Endothelial cell of umbilical vein (primary cell): ENCODE measurements around the gene ADSL. TPM values are rescaled to one million over a fixed set of nuclear protein-coding genes. Genes with fewer than 3 reads are reported as not detected.

Experiments used
- BruUV-seq: library from RNA; stranded (reverse); fragments of 400-500 nt; replicated peaks from 2 replicates; lab custom pipeline; 2021; lab: Mats Ljungman, UMichigan
- CTCF ChIA-PET: fragments of 300-600, 350-600 bp; sonication (Branson Sonifier 250); formaldehyde crosslinking; loops from one replicate; lab custom pipeline; 2021; ENCODE audit warnings: antibody characterized with exemption, inconsistent platforms; lab: Charles Lee
- POLR2A ChIA-PET: fragments of 300-600, 350-600 bp; sonication (Branson Sonifier 250); formaldehyde crosslinking; loops from one replicate; lab custom pipeline; 2021; ENCODE audit warnings: antibody characterized with exemption, inconsistent platforms; lab: Charles Lee
- DNase-seq: peaks from one replicate; pipeline ENCODE4 v3.0.0-alpha.2; 2011; ENCODE audit warnings: low read depth, low spot score
- FAIRE-seq: peaks from 2 replicates; lab custom pipeline; 2011; peaks lifted over from hg19 to GRCh38; lab: Jason Lieb, UNC
- H2AFZ ChIP-seq: 2 replicates; pipeline ENCODE4 v1.6.0; 2012; ENCODE audit warnings: low read depth, low read length, control low read depth, inconsistent platforms
- H3K27ac ChIP-seq: 2 replicates; pipeline ENCODE4 v1.5.1; 2011; ENCODE audit warnings: low read depth, mild to moderate bottlenecking, control low read depth, low read length, moderate library complexity; ENCODE audit not compliant: insufficient read depth
- H3K27me3 ChIP-seq, 2 experiments: 2 replicates each; pipeline versions ENCODE4 v1.6.0 to v1.6.1; 2011; ENCODE audit warnings: low read length in 2 of 2, mixed read lengths in 1 of 2; ENCODE audit not compliant: control insufficient read depth in 2 of 2, insufficient read depth in 2 of 2
- H3K36me3 ChIP-seq, 2 experiments: 2 replicates in 1 of 2; 3 replicates in 1 of 2; pipeline ENCODE4 v1.5.1; 2011; ENCODE audit warnings: low read length in 2 of 2, mild to moderate bottlenecking in 1 of 2, moderate library complexity in 1 of 2; ENCODE audit not compliant: control insufficient read depth in 2 of 2, insufficient read depth in 2 of 2; ENCODE audit errors: extremely low read depth in 1 of 2
- H3K4me1 ChIP-seq: 3 replicates; pipeline ENCODE4 v1.5.1; 2011; ENCODE audit warnings: mild to moderate bottlenecking, low read length; ENCODE audit not compliant: control insufficient read depth, insufficient read depth; ENCODE audit errors: extremely low read depth
- H3K4me2 ChIP-seq: 2 replicates; pipeline ENCODE4 v1.6.1; 2011; ENCODE audit warnings: low read length, control low read depth, mixed read lengths; ENCODE audit not compliant: insufficient read depth
- H3K4me3 ChIP-seq, 3 experiments: fragments of 200-600 bp in 1 of 3; sonication (generic), shearing (Covaris generic) in 1 of 3; replicated peaks in 1 of 3; 2 replicates each; pipeline ENCODE4 v1.5.1; 2011 to 2016; ENCODE audit warnings: control low read depth in 3 of 3, low read length in 3 of 3, mild to moderate bottlenecking in 2 of 3, inconsistent platforms in 1 of 3, low read depth in 1 of 3, moderate library complexity in 1 of 3; ENCODE audit not compliant: insufficient read depth in 1 of 3
- H3K79me2 ChIP-seq: 2 replicates; pipeline ENCODE4 v1.6.0; 2012; ENCODE audit warnings: low read length, inconsistent platforms; ENCODE audit not compliant: control insufficient read depth, insufficient read depth
- H3K9ac ChIP-seq: replicated peaks from 2 replicates; pipeline ENCODE3; 2011; ENCODE audit warnings: low read length, control low read depth; ENCODE audit not compliant: insufficient read depth; ENCODE audit errors: extremely low read depth
- H3K9me1 ChIP-seq: replicated peaks from 3 replicates; pipeline ENCODE4 v1.6.0; 2011; ENCODE audit warnings: mild to moderate bottlenecking, low read length; ENCODE audit not compliant: control insufficient read depth, insufficient read depth; ENCODE audit errors: extremely low read depth
- H3K9me3 ChIP-seq: replicated peaks from 2 replicates; pipeline ENCODE4 v1.5.1; 2012; ENCODE audit warnings: low read length, inconsistent platforms; ENCODE audit not compliant: control insufficient read depth, insufficient read depth
- H4K20me1 ChIP-seq: replicated peaks from 2 replicates; pipeline ENCODE3; 2011; ENCODE audit warnings: mild to moderate bottlenecking, low read length; ENCODE audit not compliant: control insufficient read depth, insufficient read depth; ENCODE audit errors: extremely low read depth
- EZH2 ChIP-seq: IDR thresholded peaks from 2 replicates; pipeline ENCODE4 v1.6.1; 2012; ENCODE audit warnings: borderline replicate concordance, low read depth, mild to moderate bottlenecking, moderate library complexity, low read length, inconsistent platforms; ENCODE audit not compliant: severe bottlenecking
- FOS ChIP-seq: IDR thresholded peaks from 2 replicates; pipeline ENCODE4 v1.6.1; 2011; ENCODE audit warnings: mild to moderate bottlenecking, low read length, moderate library complexity, borderline replicate concordance; ENCODE audit not compliant: insufficient read depth
- GATA2 ChIP-seq: IDR thresholded peaks from 2 replicates; pipeline ENCODE4 v1.7.0; 2011; ENCODE audit warnings: low read depth, mild to moderate bottlenecking, moderate library complexity, mixed read lengths, low read length; ENCODE audit not compliant: insufficient read length, insufficient read depth
- JUN ChIP-seq: IDR thresholded peaks from 2 replicates; pipeline ENCODE4 v1.6.1; 2011; ENCODE audit warnings: borderline replicate concordance, low read depth; ENCODE audit not compliant: insufficient read length, insufficient read depth
- MYC ChIP-seq: IDR thresholded peaks from one replicate; pipeline ENCODE4 v1.6.1; 2011; ENCODE audit warnings: mild to moderate bottlenecking, low read depth, low read length
- POLR2A ChIP-seq: IDR thresholded peaks from 2 replicates; pipeline ENCODE4 v1.6.1; 2012; ENCODE audit warnings: low read depth, mild to moderate bottlenecking, control low read depth, low read length
- POLR2AphosphoS5 ChIP-seq: IDR thresholded peaks from 2 replicates; pipeline ENCODE4 v1.6.1; 2012; ENCODE audit warnings: low read depth, mild to moderate bottlenecking, control low read depth, low read length, moderate library complexity; ENCODE audit not compliant: insufficient read depth
- dilution Hi-C: fragments of 300-500 bp; cut with MboI; formaldehyde crosslinking; loops from one replicate; pipeline ENCODE4 v1.15.0; 2019; ENCODE audit warnings: low sequenced_read_pairs; ENCODE audit not compliant: extremely low pct_ligation_motif_present
- intact Hi-C: fragments of 100-400 bp; cut with micrococcal nuclease; formaldehyde crosslinking; loops from one replicate; pipeline ENCODE4 v1.10.0; 2022
- polyA plus RNA-seq, 4 experiments: library from polyadenylated mRNA; depleted of rRNA in 3 of 4; stranded (reverse) in 3 of 4; unstranded in 1 of 4; fragments of >200 nt; gene quantifications; 2 replicates each; pipeline versions ENCODE4 v1.2.1 to v1.2.3, GENCODE V29; 2011 to 2012; ENCODE audit warnings: missing spikeins in 1 of 4
- total RNA-seq: library from RNA; stranded (reverse); gene quantifications from 2 replicates; pipeline ENCODE4 v1.2.3, GENCODE V29; 2021
- TF ChIP-seq, protein P1 (sequence below), 2 donors: IDR thresholded peaks; 1 replicate in 1 of 2; 2 replicates in 1 of 2; pipeline ENCODE4 v1.5.1; 2011; ENCODE audit warnings: low read length in 2 of 2, mild to moderate bottlenecking in 2 of 2, moderate library complexity in 2 of 2, control low read depth in 1 of 2, inconsistent platforms in 1 of 2, low read depth in 1 of 2; ENCODE audit not compliant: insufficient read depth in 1 of 2; ENCODE audit errors: extremely low read depth in 1 of 2
- TF ChIP-seq, protein P2 (sequence below): IDR thresholded peaks from 2 replicates; pipeline ENCODE4 v1.6.1; 2011; ENCODE audit not compliant: insufficient read depth, insufficient read length

The ADSL gene
- total and polyA plus RNA-seq, 2 donors (not counting 3 experiments of a cell fraction or from before 2014, with no cell fraction given): 103 to 141 TPM

- peaks cover 4% of the 10 kb centered on the region for H3K79me2 ChIP-seq
- H3K4me3 ChIP-seq: no peak overlapping the region
- peaks cover 4 to 23% of the 10 kb centered on the region in 2 experiments for H3K36me3 ChIP-seq
- no peak overlapping the region for H3K27ac ChIP-seq
- H2AFZ ChIP-seq: no peak overlapping the region
- no peak for FAIRE-seq
- dilution Hi-C loops: no loop called here
- CTCF ChIA-PET: no interaction called here
- intact Hi-C loops: no loop called here
- H3K4me2 ChIP-seq: no peak overlapping the region
- H3K9ac ChIP-seq: no peak overlapping the region
- H3K9me3 ChIP-seq: no peaks in the 10 kb centered on the region
- DNase-seq: no peak
- no peaks in the 10 kb centered on the region for H4K20me1 ChIP-seq
- no peaks in the 10 kb centered on the region for H3K27me3 ChIP-seq
- H3K4me1 ChIP-seq: peaks cover 12% of the 10 kb centered on the region
- POLR2A ChIA-PET: no interaction called here
- no peaks in the 10 kb centered on the region for H3K9me1 ChIP-seq
- TF ChIP-seq JUN (no peak), MYC (no peak), GATA2 (peak; percentile 68)
- TF ChIP-seq, protein P1, sequence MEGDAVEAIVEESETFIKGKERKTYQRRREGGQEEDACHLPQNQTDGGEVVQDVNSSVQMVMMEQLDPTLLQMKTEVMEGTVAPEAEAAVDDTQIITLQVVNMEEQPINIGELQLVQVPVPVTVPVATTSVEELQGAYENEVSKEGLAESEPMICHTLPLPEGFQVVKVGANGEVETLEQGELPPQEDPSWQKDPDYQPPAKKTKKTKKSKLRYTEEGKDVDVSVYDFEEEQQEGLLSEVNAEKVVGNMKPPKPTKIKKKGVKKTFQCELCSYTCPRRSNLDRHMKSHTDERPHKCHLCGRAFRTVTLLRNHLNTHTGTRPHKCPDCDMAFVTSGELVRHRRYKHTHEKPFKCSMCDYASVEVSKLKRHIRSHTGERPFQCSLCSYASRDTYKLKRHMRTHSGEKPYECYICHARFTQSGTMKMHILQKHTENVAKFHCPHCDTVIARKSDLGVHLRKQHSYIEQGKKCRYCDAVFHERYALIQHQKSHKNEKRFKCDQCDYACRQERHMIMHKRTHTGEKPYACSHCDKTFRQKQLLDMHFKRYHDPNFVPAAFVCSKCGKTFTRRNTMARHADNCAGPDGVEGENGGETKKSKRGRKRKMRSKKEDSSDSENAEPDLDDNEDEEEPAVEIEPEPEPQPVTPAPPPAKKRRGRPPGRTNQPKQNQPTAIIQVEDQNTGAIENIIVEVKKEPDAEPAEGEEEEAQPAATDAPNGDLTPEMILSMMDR (IDR thresholded peaks at IDR 0.05; ENCODE audit: extremely low read depth in 1 of 2, insufficient read depth in 1 of 2, low read depth in 1 of 2, low read length in 2 of 2): no peak
- BruUV-seq: no TSS peak
Observed at GRCh38 chr22:40401532-40401931, 55.2 kb downstream of the ADSL start.

DNA sequence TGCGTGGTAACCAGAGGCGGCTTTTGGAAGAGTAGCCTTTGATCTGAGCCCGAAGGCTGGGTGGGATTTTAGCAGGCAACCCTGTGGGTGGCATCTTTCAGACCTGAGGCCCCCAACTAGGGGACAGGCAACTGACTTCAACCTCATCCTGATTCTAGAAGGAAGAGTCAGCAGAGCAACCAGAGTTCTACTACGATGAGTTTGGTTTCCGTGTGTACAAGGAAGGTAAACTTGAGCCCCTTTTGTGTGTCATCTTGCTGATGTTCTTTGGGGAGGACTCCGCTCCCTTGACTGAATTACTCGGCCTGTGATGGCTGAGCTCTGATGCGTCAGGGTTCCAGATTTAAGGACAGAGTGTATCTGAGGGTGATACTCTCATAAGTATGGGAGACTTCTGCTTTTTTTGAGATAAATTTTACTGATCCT lies 55.7 kb downstream of the ADSL start:
- TF ChIP-seq, protein P2, sequence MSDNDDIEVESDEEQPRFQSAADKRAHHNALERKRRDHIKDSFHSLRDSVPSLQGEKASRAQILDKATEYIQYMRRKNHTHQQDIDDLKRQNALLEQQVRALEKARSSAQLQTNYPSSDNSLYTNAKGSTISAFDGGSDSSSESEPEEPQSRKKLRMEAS: no peak
- no peak for TF ChIP-seq EZH2
- TF ChIP-seq MYC: no peak
- TF ChIP-seq FOS: no peak
- no peak for TF ChIP-seq POLR2A
- no peak for TF ChIP-seq POLR2AphosphoS5
- no peak overlapping the region for H3K27ac ChIP-seq
- no peak overlapping the region for H3K4me2 ChIP-seq
- H3K36me3 ChIP-seq: peaks cover 4 to 28% of the 10 kb centered on the region in 2 experiments
- ChIA-PET POLR2A (no interaction called here), CTCF (no interaction called here)
- H3K4me3 ChIP-seq: no peak overlapping the region
- H3K9ac ChIP-seq: no peak overlapping the region
- no peaks in the 10 kb centered on the region for H3K9me1 ChIP-seq
- H3K4me1 ChIP-seq: peaks cover 8% of the 10 kb centered on the region
- no peak for FAIRE-seq
- no peak for DNase-seq
- BruUV-seq: no TSS peak
- no peak overlapping the region for H2AFZ ChIP-seq
- no peaks in the 10 kb centered on the region for H4K20me1 ChIP-seq
- intact Hi-C loops (no loop called here), dilution Hi-C loops (no loop called here)
- H3K9me3 ChIP-seq: no peaks in the 10 kb centered on the region
- peaks cover 4% of the 10 kb centered on the region for H3K79me2 ChIP-seq
- no peaks in the 10 kb centered on the region for H3K27me3 ChIP-seq
